Measurements from ENCODE around the gene PLA2G4F. TPM values are rescaled to one million over a fixed set of nuclear protein-coding genes. Genes with fewer than 3 reads are reported as not detected.

The PLA2G4F gene
- total RNA-seq, 1 donor from 2014 or later, result not detected

DNA sequence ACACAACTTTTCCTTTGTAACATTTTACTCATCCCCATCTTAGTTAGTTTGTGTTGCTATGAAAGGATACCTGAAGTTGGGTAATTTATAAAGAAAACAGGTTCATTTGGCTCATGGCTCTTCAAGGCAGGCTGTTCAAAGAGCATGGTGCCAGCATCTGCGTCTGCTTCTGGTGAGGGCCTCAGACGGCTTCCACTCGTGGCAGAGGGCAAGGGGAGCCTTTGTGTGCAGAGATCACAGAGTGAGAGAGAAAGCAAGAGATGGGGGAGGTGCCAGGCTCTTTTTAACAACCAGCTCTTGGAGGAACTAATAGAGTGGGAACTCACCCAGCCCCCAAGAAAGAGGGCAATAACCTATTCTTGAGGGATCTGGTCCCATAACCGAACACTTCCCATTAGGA lies 23.1 kb downstream of the PLA2G4F start:
- no peak for DNase-seq (ENCODE audit: low spot score)
- Mint-ChIP-seq H3K27ac (no peak overlapping the region), H3K9me3 (no peaks in the 10 kb centered on the region), H3K27me3 (ENCODE audit: low read depth) (peaks cover 15% of the 10 kb centered on the region), H3K4me3 (ENCODE audit: low read depth) (no peak overlapping the region), H3K4me1 (ENCODE audit: low read depth) (no peaks in the 10 kb centered on the region), H3K36me3 (ENCODE audit: low read depth) (no peaks in the 10 kb centered on the region)
- intact Hi-C loops (cut with micrococcal nuclease), result no loop called here

DNA sequence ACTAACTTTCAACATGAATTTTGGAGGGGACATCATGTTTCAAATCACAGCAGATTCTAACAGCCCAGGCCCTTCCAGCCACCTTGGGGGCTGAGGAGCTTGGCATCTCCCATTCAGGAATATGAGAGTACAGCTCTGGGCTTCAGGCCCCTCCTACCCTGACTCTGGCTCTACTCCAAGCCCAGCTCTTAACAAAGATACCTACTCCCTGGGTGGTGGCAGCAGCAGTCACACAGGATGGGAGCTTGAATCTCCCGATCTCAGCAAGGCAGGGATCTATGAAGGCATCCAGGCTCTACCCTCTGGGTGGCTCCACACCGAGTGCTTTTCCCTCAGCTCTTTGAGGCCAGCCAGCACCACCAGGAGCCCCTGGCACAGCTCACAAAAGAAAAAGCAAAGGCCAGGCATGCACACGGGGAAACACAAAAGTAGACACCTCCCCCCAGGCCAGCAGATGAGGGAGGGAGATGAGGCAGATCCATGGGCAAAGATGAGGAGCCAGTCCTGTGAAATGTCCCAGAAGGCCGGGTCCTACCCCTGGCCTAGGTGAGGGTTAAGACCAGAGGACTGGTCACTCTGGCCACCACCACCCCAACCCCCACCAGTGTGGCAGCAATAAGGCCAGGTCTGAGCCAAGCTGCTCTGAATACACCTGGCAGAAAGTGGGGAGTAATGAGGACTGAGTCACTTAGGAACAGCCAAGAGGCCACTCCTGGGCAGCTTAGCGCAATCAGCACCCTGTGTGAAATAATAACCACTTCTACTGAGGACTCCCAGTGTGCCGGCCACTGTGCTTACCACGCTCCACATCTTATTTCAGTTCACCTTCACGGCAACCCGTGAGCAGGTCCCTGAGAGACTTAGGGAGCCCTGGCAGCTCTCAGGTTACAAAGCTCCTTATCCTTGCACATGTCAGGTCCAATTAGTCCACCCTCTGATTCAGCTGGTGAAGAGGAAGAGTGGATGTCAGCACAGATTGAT lies 24.3 kb downstream of the PLA2G4F start:
- Mint-ChIP-seq H3K4me3 (ENCODE audit: low read depth) (no peak overlapping the region), H3K4me1 (ENCODE audit: low read depth) (no peaks in the 10 kb centered on the region), H3K27me3 (ENCODE audit: low read depth) (peaks cover 19% of the 10 kb centered on the region), H3K36me3 (ENCODE audit: low read depth) (no peaks in the 10 kb centered on the region), H3K9me3 (no peaks in the 10 kb centered on the region), H3K27ac (no peak overlapping the region)
- intact Hi-C loops (cut with micrococcal nuclease), result no loop called here
- no peak for DNase-seq (ENCODE audit: low spot score)

- Mint-ChIP-seq H3K36me3 (ENCODE audit: low read depth) (no peaks in the 10 kb centered on the region), H3K4me1 (ENCODE audit: low read depth) (no peaks in the 10 kb centered on the region), H3K27ac (no peak overlapping the region), H3K9me3 (no peaks in the 10 kb centered on the region), H3K4me3 (ENCODE audit: low read depth) (no peak overlapping the region), H3K27me3 (ENCODE audit: low read depth) (peaks cover 19% of the 10 kb centered on the region)
- DNase-seq (ENCODE audit: low spot score), result no peak
- intact Hi-C loops (cut with micrococcal nuclease), result no loop called here
Observed at GRCh38 chr15:42131006-42131405, 25.4 kb downstream of the PLA2G4F start.

GRCh38 chr15:42130246-42130986 lies 26.0 kb downstream of the PLA2G4F start:
- Mint-ChIP-seq H3K27me3 (ENCODE audit: low read depth) (peaks cover 20% of the 10 kb centered on the region), H3K9me3 (no peaks in the 10 kb centered on the region), H3K4me1 (ENCODE audit: low read depth) (no peaks in the 10 kb centered on the region), H3K36me3 (ENCODE audit: low read depth) (no peaks in the 10 kb centered on the region), H3K27ac (no peak overlapping the region), H3K4me3 (ENCODE audit: low read depth) (no peak overlapping the region)
- DNase-seq (ENCODE audit: low spot score), result no peak
- intact Hi-C loops (cut with micrococcal nuclease), result no loop called here

GRCh38 chr15:42129364-42129763 lies 27.1 kb downstream of the PLA2G4F start:
- no peaks in the 10 kb centered on the region for H3K4me1 Mint-ChIP-seq (ENCODE audit: low read depth)
- DNase-seq (ENCODE audit: low spot score), result no peak
- peaks cover 27% of the 10 kb centered on the region for H3K27me3 Mint-ChIP-seq (ENCODE audit: low read depth)
- no peak overlapping the region for H3K27ac Mint-ChIP-seq
- H3K9me3 Mint-ChIP-seq, result no peaks in the 10 kb centered on the region
- intact Hi-C loops (cut with micrococcal nuclease), result no loop called here
- no peaks in the 10 kb centered on the region for H3K36me3 Mint-ChIP-seq (ENCODE audit: low read depth)
- H3K4me3 Mint-ChIP-seq (ENCODE audit: low read depth), result no peak overlapping the region

- Mint-ChIP-seq H3K27me3 (ENCODE audit: low read depth) (peaks cover 27% of the 10 kb centered on the region), H3K36me3 (ENCODE audit: low read depth) (no peaks in the 10 kb centered on the region), H3K9me3 (no peaks in the 10 kb centered on the region), H3K4me1 (ENCODE audit: low read depth) (no peaks in the 10 kb centered on the region), H3K27ac (no peak overlapping the region), H3K4me3 (ENCODE audit: low read depth) (no peak overlapping the region)
- intact Hi-C loops (cut with micrococcal nuclease), result no loop called here
- no peak for DNase-seq (ENCODE audit: low spot score)
Observed at GRCh38 chr15:42128476-42128875, 28.0 kb downstream of the PLA2G4F start.

DNA sequence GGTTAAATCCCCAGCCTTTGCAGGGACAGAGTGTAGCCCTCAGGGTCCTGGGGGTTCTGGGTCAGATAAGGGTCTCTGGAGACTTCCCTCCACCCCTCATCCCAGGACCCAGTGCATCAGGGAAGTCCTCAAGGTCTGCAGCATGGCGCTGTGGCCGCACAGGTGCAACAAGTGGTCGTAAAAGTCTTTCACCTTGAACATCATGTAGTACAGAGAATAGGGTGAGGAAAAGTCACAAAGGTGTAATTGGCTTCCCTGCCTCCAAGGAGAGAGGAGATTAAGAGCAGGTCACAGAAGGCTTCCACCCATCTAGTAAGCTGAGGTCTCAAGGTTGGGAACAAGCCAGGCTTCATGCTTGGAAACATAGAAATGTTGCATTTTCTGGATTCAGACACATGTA lies 32.9 kb downstream of the PLA2G4F start:
- H3K27me3 Mint-ChIP-seq (ENCODE audit: low read depth), result peaks cover 19% of the 10 kb centered on the region
- no peaks in the 10 kb centered on the region for H3K36me3 Mint-ChIP-seq (ENCODE audit: low read depth)
- H3K9me3 Mint-ChIP-seq, result no peaks in the 10 kb centered on the region
- no peak overlapping the region for H3K27ac Mint-ChIP-seq
- no peak for DNase-seq (ENCODE audit: low spot score)
- H3K4me1 Mint-ChIP-seq (ENCODE audit: low read depth), result peaks cover 8% of the 10 kb centered on the region
- no peak overlapping the region for H3K4me3 Mint-ChIP-seq (ENCODE audit: low read depth)
- intact Hi-C loops (cut with micrococcal nuclease), result no loop called here

DNA sequence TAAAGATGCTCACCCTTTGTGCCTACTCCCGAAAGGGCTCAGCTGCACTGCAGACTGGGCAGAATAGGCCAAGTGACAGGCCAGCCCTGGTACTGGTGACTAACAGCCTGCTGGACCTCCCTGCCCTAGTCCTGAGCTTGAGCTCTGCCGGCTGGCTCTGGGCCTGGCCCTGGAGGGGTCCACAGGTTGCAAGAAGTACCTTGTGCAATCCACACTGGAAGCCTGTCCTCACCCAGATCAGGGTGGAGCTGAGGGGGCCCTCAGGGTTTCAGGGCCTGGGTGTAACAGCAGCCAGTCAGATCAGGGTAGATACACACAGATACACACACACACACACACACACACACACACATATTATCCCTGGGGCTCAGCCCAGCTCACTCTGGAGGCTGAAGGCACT lies 34.8 kb downstream of the PLA2G4F start:
- intact Hi-C loops (cut with micrococcal nuclease), result no loop called here
- Mint-ChIP-seq H3K36me3 (ENCODE audit: low read depth) (no peaks in the 10 kb centered on the region), H3K4me3 (ENCODE audit: low read depth) (no peak overlapping the region), H3K27me3 (ENCODE audit: low read depth) (peaks cover 15% of the 10 kb centered on the region), H3K9me3 (no peaks in the 10 kb centered on the region), H3K4me1 (ENCODE audit: low read depth) (peaks cover 8% of the 10 kb centered on the region), H3K27ac (no peak overlapping the region)
- DNase-seq (ENCODE audit: low spot score), result no peak

GRCh38 chr15:42121021-42121420 lies 35.4 kb downstream of the PLA2G4F start:
- Mint-ChIP-seq H3K27ac (no peak overlapping the region), H3K9me3 (no peaks in the 10 kb centered on the region), H3K4me1 (ENCODE audit: low read depth) (peaks cover 8% of the 10 kb centered on the region), H3K4me3 (ENCODE audit: low read depth) (no peak overlapping the region), H3K27me3 (ENCODE audit: low read depth) (peaks cover 19% of the 10 kb centered on the region), H3K36me3 (ENCODE audit: low read depth) (no peaks in the 10 kb centered on the region)
- intact Hi-C loops (cut with micrococcal nuclease), result no loop called here
- DNase-seq (ENCODE audit: low spot score), result no peak

DNA sequence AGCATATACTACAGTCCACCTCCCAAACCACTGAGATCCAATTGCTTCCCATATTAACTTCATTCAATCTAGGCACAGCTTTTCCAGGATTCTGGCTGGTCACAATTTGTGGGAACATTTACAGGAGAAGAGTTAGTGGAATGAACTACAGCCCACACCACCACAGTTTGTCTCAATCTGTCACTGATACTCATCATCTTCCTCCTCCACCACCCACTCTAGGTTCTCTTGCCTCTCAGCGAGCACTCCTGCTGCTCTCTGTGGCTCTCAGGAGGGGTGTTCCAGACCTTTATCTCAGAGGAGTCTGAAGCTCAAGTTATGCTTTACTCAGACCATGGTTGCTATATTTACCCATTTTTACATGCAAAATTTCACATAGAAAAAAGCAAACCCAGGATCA lies 36.2 kb downstream of the PLA2G4F start:
- no peak for DNase-seq (ENCODE audit: low spot score)
- Mint-ChIP-seq H3K36me3 (ENCODE audit: low read depth) (no peaks in the 10 kb centered on the region), H3K27me3 (ENCODE audit: low read depth) (peaks cover 20% of the 10 kb centered on the region), H3K4me1 (ENCODE audit: low read depth) (peaks cover 8% of the 10 kb centered on the region), H3K27ac (no peak overlapping the region), H3K4me3 (ENCODE audit: low read depth) (no peak overlapping the region), H3K9me3 (no peaks in the 10 kb centered on the region)
- intact Hi-C loops (cut with micrococcal nuclease), result no loop called here

GRCh38 chr15:42119446-42119760 lies 37.0 kb downstream of the PLA2G4F start:
- H3K9me3 Mint-ChIP-seq, result no peaks in the 10 kb centered on the region
- H3K4me1 Mint-ChIP-seq (ENCODE audit: low read depth), result peaks cover 8% of the 10 kb centered on the region
- H3K4me3 Mint-ChIP-seq (ENCODE audit: low read depth), result no peak overlapping the region
- no peaks in the 10 kb centered on the region for H3K36me3 Mint-ChIP-seq (ENCODE audit: low read depth)
- DNase-seq (ENCODE audit: low spot score), result no peak
- intact Hi-C loops (cut with micrococcal nuclease), result no loop called here
- H3K27ac Mint-ChIP-seq, result no peak overlapping the region
- peaks cover 17% of the 10 kb centered on the region for H3K27me3 Mint-ChIP-seq (ENCODE audit: low read depth)

DNA sequence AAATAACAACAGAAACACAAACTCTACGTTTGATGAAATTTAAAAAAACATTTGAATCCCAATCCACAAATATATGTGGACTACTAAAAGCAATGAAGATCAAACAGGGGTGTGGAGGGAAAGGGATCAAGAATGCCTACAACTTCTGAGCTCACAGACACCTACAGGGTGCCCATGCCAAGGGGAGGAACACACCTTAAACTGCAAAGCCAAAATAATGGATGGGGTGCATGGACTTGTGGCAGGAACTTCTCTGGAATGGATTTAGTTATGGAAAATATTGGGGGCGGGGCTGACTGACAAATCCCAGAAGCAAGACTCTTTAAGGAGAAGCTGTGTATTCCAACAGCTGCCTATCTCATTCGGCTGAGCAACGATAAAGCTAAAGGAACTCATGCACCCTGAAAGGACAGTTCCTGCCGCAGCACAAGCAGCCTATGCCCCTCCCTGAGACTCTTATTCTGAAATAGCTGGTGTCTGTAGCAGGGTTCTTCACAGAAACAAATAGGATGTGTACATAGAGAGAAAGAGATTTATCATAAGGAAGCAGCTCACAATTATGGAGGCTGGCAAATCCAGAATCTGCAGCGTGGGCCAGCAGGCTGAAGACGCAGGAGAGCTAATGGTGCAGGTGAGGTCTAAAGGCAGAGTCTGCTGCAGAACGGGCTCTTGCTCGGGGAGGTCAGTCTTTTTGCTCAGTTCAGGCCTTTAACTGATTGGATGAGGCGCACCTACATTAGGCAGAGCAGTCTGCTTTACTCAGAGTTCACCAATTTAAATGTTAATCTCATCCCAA lies 37.6 kb downstream of the PLA2G4F start:
- Mint-ChIP-seq H3K36me3 (ENCODE audit: low read depth) (no peaks in the 10 kb centered on the region), H3K27ac (no peak overlapping the region), H3K9me3 (no peaks in the 10 kb centered on the region), H3K4me3 (ENCODE audit: low read depth) (no peak overlapping the region), H3K27me3 (ENCODE audit: low read depth) (peaks cover 17% of the 10 kb centered on the region), H3K4me1 (ENCODE audit: low read depth) (peaks cover 8% of the 10 kb centered on the region)
- intact Hi-C loops (cut with micrococcal nuclease), result no loop called here
- no peak for DNase-seq (ENCODE audit: low spot score)

Measured in activated T-helper 2 cell treated with anti-CD3 and anti-CD28 coated beads, Interferon-gamma antibody, Interleukin-2, Interleukin-4, amounts not matched to agents 10 μg/mL and 5 μg/mL and 100 μg/mL, durations not matched to agents 14 hours and 24 hours and 36 hours (primary cell).